HG03060 (cell line): Measurements from ENCODE around the gene NEIL3.

Experiments used
- ATAC-seq: cut with Tn5 transposase; IDR thresholded peaks from one replicate; pipeline ENCODE4 v1.9.1; 2021; ENCODE audit warnings: low read depth, moderate number of reproducible peaks; ENCODE audit not compliant: unreplicated experiment

NEIL3 gene

DNA sequence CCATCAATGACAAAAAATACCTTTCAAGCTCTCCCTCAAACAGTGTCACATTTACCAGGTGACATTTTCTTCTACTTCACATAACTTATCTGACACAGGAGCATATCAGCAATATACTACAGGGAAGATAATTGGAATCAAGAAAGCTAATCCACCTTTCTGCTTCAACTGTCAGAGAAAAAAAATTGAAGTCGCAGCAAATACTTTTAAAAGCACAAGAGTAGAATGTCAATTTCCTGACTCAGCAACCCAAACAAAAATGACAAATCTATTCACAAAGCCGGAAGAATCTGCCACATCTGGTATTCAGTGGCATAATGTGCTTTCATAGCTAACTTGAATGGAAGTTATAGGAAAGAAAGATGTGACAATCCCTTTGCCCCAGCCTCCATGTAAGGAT lies 95.8 kb downstream of the NEIL3 start:
- ATAC-seq = no peak

DNA sequence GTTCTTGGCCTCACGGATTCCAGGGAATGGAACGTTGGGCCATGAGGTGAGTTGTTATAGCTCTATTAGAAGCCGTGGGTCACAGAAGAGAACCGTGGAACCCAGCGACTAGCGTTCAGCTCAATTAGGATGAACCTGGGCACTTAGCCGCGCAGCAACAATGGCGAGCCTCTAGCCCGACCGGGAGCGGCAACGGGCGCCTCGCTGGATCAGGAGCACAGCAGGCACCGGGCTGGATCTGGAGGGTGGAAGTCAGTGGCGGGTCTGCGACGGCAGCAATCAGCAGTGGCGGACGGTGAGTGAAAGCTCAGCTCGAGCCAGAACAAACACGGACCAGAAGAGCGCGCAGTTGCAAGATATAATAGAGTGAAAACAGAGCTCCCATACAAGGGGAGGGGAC lies 98.3 kb downstream of the NEIL3 start:
- no peak for ATAC-seq

DNA sequence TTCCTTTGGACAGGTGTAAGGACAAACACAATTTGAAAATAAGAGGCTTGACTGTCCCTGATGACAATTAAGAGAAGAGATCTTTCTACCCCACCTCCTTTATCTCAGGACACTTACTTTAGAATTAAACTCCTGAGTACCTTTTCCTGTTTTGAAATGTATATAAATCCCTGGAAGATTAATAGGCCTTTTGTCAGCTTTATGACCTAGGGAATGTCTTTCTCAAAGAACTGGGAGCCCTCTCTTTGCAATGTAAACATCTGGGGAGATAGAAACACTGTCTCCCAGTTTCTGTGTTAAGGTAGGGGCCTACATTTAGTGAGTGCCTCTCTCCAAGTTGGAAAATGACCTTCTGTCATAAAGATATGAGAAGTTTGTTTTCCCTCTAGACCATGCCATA lies 100.9 kb downstream of the NEIL3 start:
- no peak for ATAC-seq

DNA sequence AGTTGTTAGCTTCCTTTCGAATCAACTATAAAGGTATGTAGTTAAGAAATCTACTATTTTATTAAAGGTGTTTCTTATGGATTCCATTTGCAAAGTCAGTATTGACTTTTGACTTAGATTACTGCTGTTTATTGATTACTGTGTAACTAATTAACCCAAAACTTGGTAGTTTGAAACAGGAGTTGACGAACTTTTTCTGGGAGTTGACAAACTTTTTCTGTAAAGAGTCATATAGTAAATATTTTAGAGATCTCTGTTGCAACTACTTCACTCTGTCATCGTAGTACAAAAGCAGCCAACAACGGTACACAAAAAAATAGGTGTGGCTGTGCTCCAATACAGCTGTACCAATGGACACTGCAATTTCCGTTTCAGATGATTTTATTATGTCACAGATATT lies 102.3 kb downstream of the NEIL3 start:
- no peak for ATAC-seq
